ENCODE measurements around the gene TRIM9.

GRCh38 chr14:51095854-51096823 is 1.2 kb upstream of the TRIM9 start:
- TF ChIP-seq CTCF (IDR thresholded peaks at IDR 0.05) (no peak), POLR2A (IDR thresholded peaks at IDR 0.05) (no peak)

Data from right lobe of liver (tissue), 4 donors.